Fibroblast of the conjunctiva (primary cell): Measurements from ENCODE around the gene CDS2.

Experiments
- DNase-seq: peaks from one replicate; pipeline ENCODE4 v3.0.0-alpha.2; 2010; ENCODE audit warnings: low read depth

CDS2 gene

GRCh38 chr20:5212907-5213487, 86.2 kb downstream of the CDS2 start:
- DNase-seq = no peak

DNA sequence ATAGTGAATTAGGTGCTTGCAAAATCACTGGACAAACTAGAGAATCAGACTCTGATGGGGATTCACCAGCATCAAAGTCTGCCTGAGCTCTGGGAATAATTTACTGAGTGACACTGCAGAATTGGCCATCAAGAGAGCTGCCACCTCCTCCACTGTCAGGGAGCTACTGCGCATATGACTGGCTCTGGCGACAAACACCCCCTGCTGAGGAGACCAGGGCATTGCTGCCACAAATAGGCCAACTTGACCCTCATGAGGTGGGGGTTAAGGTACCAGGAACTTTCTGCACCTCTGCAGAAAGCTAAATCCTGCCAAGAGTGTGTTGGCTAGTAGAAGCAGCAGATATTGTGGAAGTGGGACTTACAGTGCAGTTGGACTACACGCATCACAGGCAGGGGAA, 88.0 kb downstream of the CDS2 start:
- DNase-seq = no peak

- DNase-seq = no peak
Measured at GRCh38 chr20:5215672-5216304, 89.0 kb downstream of the CDS2 start.

GRCh38 chr20:5216663-5217062, 89.9 kb downstream of the CDS2 start:
- DNase-seq = no peak

- DNase-seq = no peak
Measured at GRCh38 chr20:5217616-5218015, 90.8 kb downstream of the CDS2 start.

- DNase-seq = no peak
Measured at GRCh38 chr20:5220321-5221060, 93.7 kb downstream of the CDS2 start.

- no peak for DNase-seq
Measured at GRCh38 chr20:5221061-5221430, 94.2 kb downstream of the CDS2 start.

DNA sequence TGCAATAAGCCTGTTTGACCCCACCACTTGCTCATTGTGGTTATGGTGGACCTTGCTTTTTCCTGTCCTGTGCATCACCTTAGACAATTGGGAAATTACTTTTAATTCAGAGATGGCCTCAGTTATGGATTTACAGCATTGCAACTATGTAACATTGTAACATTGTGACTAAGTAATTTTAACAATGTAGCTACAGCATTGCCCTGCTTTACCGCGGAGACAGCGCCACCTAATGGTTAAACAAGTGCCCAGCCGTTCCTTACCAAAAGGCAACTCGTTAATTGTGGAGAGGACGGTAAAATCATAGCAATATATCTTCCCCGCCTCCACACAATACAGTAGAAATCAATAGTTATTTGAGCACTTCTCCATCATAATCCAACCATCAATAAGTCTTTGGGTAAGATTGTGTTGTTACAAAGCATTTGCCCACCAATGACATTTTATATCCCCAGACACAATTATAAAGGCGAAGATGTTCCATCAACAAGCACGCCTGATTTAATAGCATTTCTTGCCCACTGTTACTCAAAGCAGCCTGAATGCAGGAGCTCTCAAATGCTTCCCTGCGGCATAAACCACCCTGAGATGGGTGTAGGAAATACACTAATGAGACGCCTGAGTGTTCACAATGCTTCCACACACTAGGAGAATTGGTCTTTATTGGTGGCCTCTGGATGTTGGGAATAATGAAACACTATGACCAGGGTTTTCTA, 96.3 kb downstream of the CDS2 start:
- peak; percentile 49 for DNase-seq

DNA sequence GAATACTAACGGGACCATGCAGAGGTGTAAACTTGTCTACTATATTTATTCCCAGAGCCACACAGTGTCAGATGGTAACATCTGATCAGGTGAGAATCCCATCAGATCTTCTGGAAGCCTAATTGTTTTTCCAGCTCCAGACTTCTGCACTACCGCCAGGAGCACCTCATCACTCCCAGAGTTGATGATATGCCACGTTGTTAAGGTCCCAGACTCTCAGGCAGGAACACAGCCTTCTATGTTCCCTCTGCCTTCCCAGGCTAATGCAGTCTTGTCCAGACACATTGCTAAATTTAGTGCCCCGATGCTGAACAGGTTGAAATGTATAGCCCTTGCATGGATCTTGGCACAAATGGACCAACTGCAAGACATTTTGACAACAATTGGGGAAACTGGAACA, 103.7 kb downstream of the CDS2 start:
- no peak for DNase-seq

GRCh38 chr20:5234158-5234557, 107.3 kb downstream of the CDS2 start:
- DNase-seq = no peak

DNA sequence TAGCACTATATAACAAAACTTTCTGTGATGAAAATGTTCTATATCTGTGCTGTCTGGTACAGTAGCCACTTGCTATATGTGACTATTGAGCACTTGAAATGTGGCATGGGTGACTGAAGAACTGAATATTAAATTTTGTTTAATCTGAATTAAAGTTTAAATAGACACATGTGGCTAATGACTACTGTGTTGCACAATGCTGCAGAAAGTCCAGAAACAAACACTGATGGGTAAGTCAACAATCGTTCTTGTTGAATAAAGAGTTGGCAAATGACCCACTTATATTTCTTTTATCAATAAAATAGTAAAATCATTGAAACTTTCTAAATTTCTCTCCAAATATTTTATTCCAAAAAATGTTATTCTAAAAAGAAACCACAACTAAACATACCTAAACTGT, 108.2 kb downstream of the CDS2 start:
- DNase-seq = no peak
